ENCODE data around the gene MSS51. TPM values are rescaled to one million over a fixed set of nuclear protein-coding genes. Genes with fewer than 3 reads are reported as not detected.

Gene MSS51
- total RNA-seq, 1 experiment from 2014 or later: 0.71 TPM

Other genes with a start within 250 kb of the MSS51 start
- gene DNAJC9, start 186.3 kb downstream of the MSS51 start, total RNA-seq (2014; rRNA removed; shearing (Covaris generic)): 85.5 and 106 TPM in 2 replicates
- 63.8 and 79.0 TPM in 2 replicates for gene MRPS16, start 180.9 kb downstream of the MSS51 start, total RNA-seq (2014; rRNA removed; shearing (Covaris generic))
- 0.08 and 0.25 TPM in 2 replicates for gene CFAP70, start 74.7 kb downstream of the MSS51 start, total RNA-seq (2014; rRNA removed; shearing (Covaris generic))
- 172 and 193 TPM in 2 replicates for gene ANXA7, start 19.5 kb downstream of the MSS51 start, total RNA-seq (2014; rRNA removed; shearing (Covaris generic))
- gene PPP3CB, start 62.5 kb upstream of the MSS51 start, total RNA-seq (2014; rRNA removed; shearing (Covaris generic)): 25.1 and 42.6 TPM in 2 replicates
- 6.7 and 17.5 TPM in 2 replicates for gene USP54, start 157.8 kb upstream of the MSS51 start, total RNA-seq (2014; rRNA removed; shearing (Covaris generic))
- gene MYOZ1, start 207.9 kb upstream of the MSS51 start, total RNA-seq (2014; rRNA removed; shearing (Covaris generic)): not detected in 2 replicates
- gene SYNPO2L, start 222.5 kb upstream of the MSS51 start, total RNA-seq (2014; rRNA removed; shearing (Covaris generic)): not detected in 2 replicates

Data from SJSA1 (cell line).